GM12892 (cell line): ENCODE results near the gene ZNF319.

Experiments
- POLR2A ChIP-seq: IDR thresholded peaks from 2 replicates; pipeline ENCODE4 v1.6.1; 2011; ENCODE audit warnings: low read depth, low read length, control low read depth
- POLR2AphosphoS5 ChIP-seq: IDR thresholded peaks from 2 replicates; pipeline ENCODE4 v1.6.1; 2011; ENCODE audit warnings: low read depth, low read length, control low read depth
- TAF1 ChIP-seq: IDR thresholded peaks from 2 replicates; pipeline ENCODE4 v1.6.1; 2011; ENCODE audit warnings: low read depth, mild to moderate bottlenecking, control low read depth, low read length, borderline replicate concordance

DNA sequence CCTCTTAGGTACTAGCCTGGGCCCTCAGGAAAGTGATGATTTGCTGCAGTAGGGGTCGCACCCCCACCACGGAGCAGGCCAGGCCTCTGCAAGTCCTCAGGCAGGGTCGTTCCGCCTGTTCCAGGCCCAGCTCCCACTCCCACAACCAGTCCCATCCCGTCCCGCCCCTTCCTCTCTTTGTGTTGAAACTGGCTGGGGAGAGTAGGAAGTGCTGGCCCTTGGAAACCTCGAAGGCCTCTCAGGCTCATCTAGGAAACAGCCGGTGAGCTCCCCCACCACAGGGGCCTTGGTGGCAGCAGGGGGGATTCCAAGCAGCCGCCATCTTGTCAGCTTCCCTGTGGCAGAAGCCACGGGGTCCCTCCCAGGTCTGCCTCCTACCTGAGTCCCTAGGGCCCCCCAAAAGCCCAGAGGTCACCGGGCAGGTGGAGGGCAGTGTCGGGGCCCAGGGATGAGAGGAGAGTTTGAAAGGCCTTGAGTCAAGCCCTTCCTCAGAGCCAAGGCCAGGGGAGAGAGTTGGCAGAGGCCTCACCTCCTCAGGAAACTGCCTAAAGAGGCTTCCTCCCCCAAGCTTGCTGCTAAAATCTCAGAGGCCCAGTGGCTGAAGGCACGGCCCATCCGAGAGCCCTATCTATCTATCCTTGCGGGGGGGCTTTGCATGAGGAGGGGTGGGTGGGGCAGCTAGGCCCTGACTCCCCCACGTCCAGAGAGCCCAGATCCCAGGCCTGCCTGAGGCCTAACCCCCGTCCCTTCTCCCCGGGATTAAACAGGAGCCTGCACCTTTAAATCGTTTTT is 47.3 kb upstream of the ZNF319 start:
- no peak for TF ChIP-seq POLR2AphosphoS5
- TF ChIP-seq TAF1 = no peak
- TF ChIP-seq POLR2A = no peak
